ENCODE results near the gene ASXL3.

- TF ChIP-seq CTCF (IDR thresholded peaks at IDR 0.05; ENCODE audit: borderline replicate concordance, extremely low read depth, low read length, poor library complexity, severe bottlenecking) = no peak
- no peak for TF ChIP-seq EZH2 (IDR thresholded peaks at IDR 0.05; ENCODE audit: borderline replicate concordance, low read depth, low read length, severe bottlenecking)
Observed at GRCh38 chr18:33700513-33700976, 122.5 kb downstream of the ASXL3 start.
